Breast epithelium (tissue), 4 donors: Measurements from ENCODE around the gene BUB1B. TPM values are rescaled to one million over a fixed set of nuclear protein-coding genes. Genes with fewer than 3 reads are reported as not detected.
"Not testable (repeated sequence)": the region's sequence is repeated elsewhere in the genome, so short reads cannot be mapped to it uniquely, and the experiment has no call there.

Experiments
- DNase-seq, 2 donors: peaks; one replicate each; pipeline ENCODE4 v3.0.0-alpha.2; 2019; ENCODE audit warnings: low spot score in 2 of 2
- H3K27ac ChIP-seq, 2 donors: fragments of 200-600 bp; sonication (generic) in 1 of 2; one replicate each; pipeline ENCODE4 v1.5.1; 2016 to 2019; ENCODE audit warnings: mild to moderate bottlenecking in 1 of 2
- H3K27me3 ChIP-seq, 2 donors: fragments of 200-600 bp; sonication (generic) in 1 of 2; one replicate each; pipeline versions ENCODE4 v1.5.1 to v1.6.0; 2017 to 2019; ENCODE audit warnings: control low read depth in 1 of 2, mild to moderate bottlenecking in 1 of 2
- H3K36me3 ChIP-seq: fragments of 200-600 bp; one replicate; pipeline ENCODE4 v1.5.1; 2019
- H3K4me1 ChIP-seq, 2 donors: fragments of 200-600 bp; sonication (generic); one replicate each; pipeline ENCODE4 v1.5.1; 2016 to 2019; ENCODE audit warnings: control low read depth in 1 of 2
- H3K4me3 ChIP-seq, 3 donors: fragments of 200-600 bp; sonication (generic); 1 replicate in 2 of 3; 2 replicates in 1 of 3; pipeline ENCODE4 v1.5.1; 2016 to 2019; ENCODE audit warnings: mild to moderate bottlenecking in 3 of 3, moderate library complexity in 2 of 3
- H3K9me3 ChIP-seq, 2 donors: fragments of 200-600 bp; sonication (generic) in 1 of 2; one replicate each; pipeline ENCODE4 v1.5.1; 2016 to 2019; ENCODE audit warnings: control low read depth in 1 of 2
- POLR2A ChIP-seq: fragments of 450-650 bp; IDR thresholded peaks from one replicate; pipeline ENCODE4 v1.6.1; 2016; ENCODE audit warnings: antibody characterized with exemption, mild to moderate bottlenecking, moderate library complexity
- POLR2AphosphoS5 ChIP-seq, 3 donors: sonication (generic); formaldehyde crosslinking; IDR thresholded peaks; one replicate each; pipeline ENCODE4 v1.6.1; 2017; ENCODE audit warnings: antibody characterized with exemption in 3 of 3
- intact Hi-C: fragments of 100-400 bp; cut with DNase I; formaldehyde crosslinking; loops from one replicate; pipeline ENCODE4 v1.15.1; 2023; ENCODE audit warnings: low total_unique reads
- total RNA-seq, 3 donors: library from RNA; depleted of rRNA; stranded (reverse); fragments of >200 nt; gene quantifications; one replicate each; pipeline ENCODE4 v1.1.0, GENCODE V29; 2016
- TF ChIP-seq, protein P1 (sequence below), 3 donors: fragments of 450-650 bp; IDR thresholded peaks; one replicate each; pipeline ENCODE4 v1.5.1; 2016 to 2017; ENCODE audit warnings: antibody characterized with exemption in 3 of 3, mild to moderate bottlenecking in 3 of 3, moderate library complexity in 3 of 3

Gene BUB1B
- total RNA-seq, 3 donors from 2014 or later: 0.33 to 1.9 (median 1.4) TPM

DNA sequence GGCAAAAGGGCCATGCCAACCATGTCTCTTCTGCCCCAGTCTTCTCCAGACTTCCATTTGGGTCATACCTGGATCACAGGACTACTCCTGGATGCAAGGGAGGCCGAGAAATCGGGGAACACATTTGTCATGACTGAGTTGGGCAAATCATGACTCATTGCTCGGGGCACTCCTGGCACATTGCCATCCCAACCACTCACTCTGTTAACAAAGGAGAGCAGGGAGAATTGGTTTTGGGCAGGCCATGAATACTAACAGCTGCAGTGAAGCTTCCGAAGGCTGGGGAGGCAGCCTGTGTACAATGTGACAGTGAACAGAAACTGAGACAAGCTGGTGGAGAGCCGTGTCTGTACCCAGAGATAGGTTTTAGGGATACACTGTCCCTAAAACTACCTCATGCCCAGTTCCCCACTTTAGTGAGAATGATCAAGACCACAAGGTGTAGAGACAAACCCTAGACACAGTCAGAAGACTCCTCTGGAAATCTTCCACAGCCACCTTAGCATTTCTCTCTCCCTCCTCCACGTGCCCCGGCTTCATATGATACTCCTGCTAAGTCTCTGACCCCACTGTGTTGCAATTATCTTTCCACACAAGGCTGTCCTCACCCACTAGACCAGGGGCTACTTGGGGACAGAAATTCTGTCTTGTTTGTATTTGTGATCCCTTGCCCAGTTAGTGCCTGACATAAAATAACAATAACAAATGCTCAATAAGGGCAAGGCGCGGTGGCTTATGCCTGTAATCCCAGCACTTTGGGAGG lies 10.5 kb upstream of the BUB1B start:
- peak; percentile 35 to 83 for DNase-seq
- intact Hi-C loops: no loop called here
- no peaks in the 10 kb centered on the region for H3K27me3 ChIP-seq
- H3K36me3 ChIP-seq: no peaks in the 10 kb centered on the region
- H3K4me1 ChIP-seq: no peaks in the 10 kb centered on the region
- H3K4me3 ChIP-seq: no peak overlapping the region
- TF ChIP-seq, protein P1, sequence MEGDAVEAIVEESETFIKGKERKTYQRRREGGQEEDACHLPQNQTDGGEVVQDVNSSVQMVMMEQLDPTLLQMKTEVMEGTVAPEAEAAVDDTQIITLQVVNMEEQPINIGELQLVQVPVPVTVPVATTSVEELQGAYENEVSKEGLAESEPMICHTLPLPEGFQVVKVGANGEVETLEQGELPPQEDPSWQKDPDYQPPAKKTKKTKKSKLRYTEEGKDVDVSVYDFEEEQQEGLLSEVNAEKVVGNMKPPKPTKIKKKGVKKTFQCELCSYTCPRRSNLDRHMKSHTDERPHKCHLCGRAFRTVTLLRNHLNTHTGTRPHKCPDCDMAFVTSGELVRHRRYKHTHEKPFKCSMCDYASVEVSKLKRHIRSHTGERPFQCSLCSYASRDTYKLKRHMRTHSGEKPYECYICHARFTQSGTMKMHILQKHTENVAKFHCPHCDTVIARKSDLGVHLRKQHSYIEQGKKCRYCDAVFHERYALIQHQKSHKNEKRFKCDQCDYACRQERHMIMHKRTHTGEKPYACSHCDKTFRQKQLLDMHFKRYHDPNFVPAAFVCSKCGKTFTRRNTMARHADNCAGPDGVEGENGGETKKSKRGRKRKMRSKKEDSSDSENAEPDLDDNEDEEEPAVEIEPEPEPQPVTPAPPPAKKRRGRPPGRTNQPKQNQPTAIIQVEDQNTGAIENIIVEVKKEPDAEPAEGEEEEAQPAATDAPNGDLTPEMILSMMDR (IDR thresholded peaks at IDR 0.05): no peak
- TF ChIP-seq POLR2AphosphoS5 (IDR thresholded peaks at IDR 0.05) (no peak), POLR2A (no peak)
- H3K27ac ChIP-seq: peak overlapping the region in 1 of 2 donors; percentile 28
- H3K9me3 ChIP-seq: no peaks in the 10 kb centered on the region

DNA sequence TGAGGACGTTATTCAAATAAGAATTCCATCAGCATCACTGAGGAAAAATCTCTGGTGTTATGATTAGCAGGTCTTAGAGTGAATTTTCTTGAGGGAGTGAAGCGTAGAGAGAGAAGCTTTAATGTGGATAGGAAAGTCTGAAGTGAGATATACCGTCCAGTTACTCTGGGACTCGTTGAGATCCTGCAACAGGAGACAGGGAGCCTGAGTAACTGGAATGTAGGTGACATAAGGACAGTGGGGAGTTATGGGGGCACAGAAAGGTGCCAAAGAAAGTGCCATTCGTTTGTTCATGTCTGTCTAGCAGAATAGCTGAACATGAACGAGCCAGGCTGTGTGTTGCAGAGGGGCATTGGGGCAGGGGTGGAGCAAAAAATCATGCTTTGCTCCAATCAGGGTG lies 9.4 kb upstream of the BUB1B start:
- H3K36me3 ChIP-seq: no peaks in the 10 kb centered on the region
- H3K4me1 ChIP-seq: no peaks in the 10 kb centered on the region
- no peak for DNase-seq
- H3K4me3 ChIP-seq: no peak overlapping the region
- TF ChIP-seq POLR2A (no peak), POLR2AphosphoS5 (IDR thresholded peaks at IDR 0.05) (no peak)
- TF ChIP-seq, protein P1 (IDR thresholded peaks at IDR 0.05): no peak
- H3K27ac ChIP-seq: no peak overlapping the region
- H3K9me3 ChIP-seq: no peaks in the 10 kb centered on the region
- no peaks in the 10 kb centered on the region for H3K27me3 ChIP-seq
- intact Hi-C loops: no loop called here

DNA sequence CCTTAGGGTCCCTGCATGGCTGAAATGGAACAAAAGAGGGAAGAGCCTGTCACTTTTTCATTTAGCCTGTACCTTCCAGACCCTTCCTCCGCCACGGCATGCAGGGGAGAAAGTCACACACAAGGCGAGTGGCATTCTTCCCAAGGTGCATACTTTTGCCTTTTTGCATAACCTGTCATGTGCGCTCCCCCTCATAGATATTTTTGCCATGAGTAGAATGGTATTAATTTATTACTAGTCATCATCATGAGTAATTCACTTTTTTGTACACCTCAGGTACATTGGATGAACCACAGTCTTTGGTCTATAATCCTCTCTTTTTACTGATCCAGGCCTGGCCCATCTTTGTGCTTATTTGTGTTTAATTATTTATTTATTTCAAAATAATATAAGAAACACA lies 8.9 kb upstream of the BUB1B start:
- no peak overlapping the region for H3K27ac ChIP-seq
- no peaks in the 10 kb centered on the region for H3K4me1 ChIP-seq
- DNase-seq: no peak
- H3K27me3 ChIP-seq: no peaks in the 10 kb centered on the region
- intact Hi-C loops: no loop called here
- no peaks in the 10 kb centered on the region for H3K36me3 ChIP-seq
- no peaks in the 10 kb centered on the region for H3K9me3 ChIP-seq
- no peak overlapping the region for H3K4me3 ChIP-seq
- TF ChIP-seq, protein P1 (IDR thresholded peaks at IDR 0.05): no peak
- TF ChIP-seq POLR2A (no peak), POLR2AphosphoS5 (IDR thresholded peaks at IDR 0.05) (no peak)

DNA sequence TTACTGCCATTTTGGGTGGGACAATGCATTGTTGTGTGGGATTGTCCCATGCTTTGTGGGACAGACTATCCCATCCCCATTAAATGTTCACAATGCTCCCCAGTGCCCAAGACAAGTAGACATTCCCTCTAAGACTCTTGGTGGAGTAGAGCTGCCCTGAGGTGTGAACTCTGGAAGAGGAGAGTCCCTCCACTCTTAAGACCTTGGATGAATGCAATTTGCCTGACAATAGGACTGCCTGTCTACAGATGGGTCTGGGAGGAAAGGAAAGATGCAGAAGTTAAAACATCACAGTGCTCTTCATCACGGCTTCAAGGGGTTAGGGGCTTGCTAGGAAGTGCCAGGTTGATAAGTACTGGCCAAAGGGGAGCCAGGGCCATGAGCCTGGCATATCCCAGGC lies 6.0 kb upstream of the BUB1B start:
- H3K36me3 ChIP-seq, H3K27ac ChIP-seq, H3K27me3 ChIP-seq, intact Hi-C loops, DNase-seq, H3K4me3 ChIP-seq, H3K4me1 ChIP-seq, H3K9me3 ChIP-seq: not testable (repeated sequence)

DNA sequence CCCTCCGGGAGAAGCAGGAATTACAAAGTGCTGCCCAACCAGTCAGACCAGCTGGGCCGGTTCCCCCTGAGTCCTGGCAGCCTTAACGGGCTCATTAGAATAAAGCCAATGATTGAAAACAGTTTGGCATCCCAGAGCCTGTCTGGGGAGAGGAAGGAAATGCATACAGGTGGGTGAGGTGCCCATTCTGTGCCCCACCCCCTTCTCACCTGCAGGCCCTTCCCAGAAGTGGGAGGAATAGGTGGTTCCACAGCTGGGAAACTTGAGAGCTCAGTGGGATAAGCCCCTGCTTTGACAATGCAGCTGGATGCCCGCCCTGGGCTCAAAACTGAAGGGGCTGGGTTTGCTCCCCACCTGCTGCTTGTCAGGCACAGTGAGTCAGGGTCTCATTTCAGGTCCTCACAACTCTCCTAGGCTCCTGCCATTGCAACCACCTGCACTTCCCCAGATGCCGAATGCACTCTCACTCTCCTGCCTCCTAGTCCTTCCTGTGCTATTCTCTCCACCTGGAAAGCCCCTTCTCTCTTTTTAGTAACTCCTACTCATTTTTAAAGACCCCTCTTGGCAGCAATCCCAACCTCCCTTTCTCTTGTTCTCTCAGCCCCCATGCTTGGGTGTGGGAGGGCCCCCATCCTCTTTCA lies 5.5 kb upstream of the BUB1B start:
- no peaks in the 10 kb centered on the region for H3K4me1 ChIP-seq
- peak overlapping the region in 1 of 2 donors; percentile 27 for H3K27ac ChIP-seq
- H3K9me3 ChIP-seq: no peaks in the 10 kb centered on the region
- H3K27me3 ChIP-seq: no peaks in the 10 kb centered on the region
- DNase-seq: peak; percentile 62 to 73
- H3K4me3 ChIP-seq: no peak overlapping the region
- intact Hi-C loops: no loop called here
- TF ChIP-seq POLR2AphosphoS5 (IDR thresholded peaks at IDR 0.05): peak; percentile 34 to 75 (median 58)
- TF ChIP-seq, protein P1 (IDR thresholded peaks at IDR 0.05): no peak
- TF ChIP-seq POLR2A: no peak
- no peaks in the 10 kb centered on the region for H3K36me3 ChIP-seq
